CD14-positive monocyte (primary cell): ENCODE data around the gene NRXN3. TPM values are rescaled to one million over a fixed set of nuclear protein-coding genes. Genes with fewer than 3 reads are reported as not detected.
"Not testable (repeated sequence)": the region's sequence is repeated elsewhere in the genome, so short reads cannot be mapped to it uniquely, and the experiment has no call there.

Experiments used
- DNase-seq, 3 donors: peaks; one replicate each; pipeline ENCODE4 v3.0.0-alpha.2; 2011 to 2022
- H2AFZ ChIP-seq: 2 replicates; pipeline ENCODE4 v1.6.0; 2012; ENCODE audit warnings: mild to moderate bottlenecking, low read depth, low read length, inconsistent platforms; ENCODE audit not compliant: insufficient read depth, poor library complexity, severe bottlenecking
- H3K27ac ChIP-seq, 2 donors: 1 replicate in 1 of 2; 2 replicates in 1 of 2; pipeline ENCODE4 v1.5.1; 2012 to 2013; ENCODE audit warnings: low read length in 2 of 2, control low read depth in 1 of 2, inconsistent platforms in 1 of 2, low read depth in 1 of 2, mild to moderate bottlenecking in 1 of 2
- H3K27me3 ChIP-seq, 2 donors: one replicate each; pipeline versions ENCODE4 v1.6.0 to v1.6.1; 2011 to 2013; ENCODE audit warnings: low read length in 2 of 2; ENCODE audit not compliant: control insufficient read depth in 2 of 2, insufficient read depth in 2 of 2
- H3K36me3 ChIP-seq, 2 donors: replicated peaks in 1 of 2; 1 replicate in 1 of 2; 2 replicates in 1 of 2; pipeline versions ENCODE4 v1.5.1 to v1.6.1; 2012 to 2013; ENCODE audit warnings: low read length in 2 of 2, control low read depth in 1 of 2, inconsistent platforms in 1 of 2, mild to moderate bottlenecking in 1 of 2; ENCODE audit not compliant: insufficient read depth in 2 of 2, control insufficient read depth in 1 of 2
- H3K4me1 ChIP-seq, 2 donors: 1 replicate in 1 of 2; 2 replicates in 1 of 2; pipeline versions ENCODE4 v1.5.1 to v1.6.1; 2012 to 2013; ENCODE audit warnings: low read length in 2 of 2, control low read depth in 1 of 2, inconsistent platforms in 1 of 2, mild to moderate bottlenecking in 1 of 2, moderate library complexity in 1 of 2; ENCODE audit not compliant: insufficient read depth in 2 of 2, control insufficient read depth in 1 of 2
- H3K4me2 ChIP-seq: replicated peaks from 2 replicates; pipeline ENCODE3; 2012; ENCODE audit warnings: low read length, moderate library complexity, mild to moderate bottlenecking; ENCODE audit not compliant: poor library complexity, severe bottlenecking; ENCODE audit errors: extremely low read depth
- H3K4me3 ChIP-seq, 3 experiments: fragments of 200-600 bp in 1 of 3; sonication (generic) in 1 of 3; replicated peaks in 1 of 3; 1 replicate in 2 of 3; 2 replicates in 1 of 3; pipeline ENCODE4 v1.5.1; 2011 to 2013; ENCODE audit warnings: low read length in 3 of 3, mild to moderate bottlenecking in 3 of 3, control low read depth in 2 of 3, low read depth in 2 of 3, inconsistent platforms in 1 of 3, moderate library complexity in 1 of 3
- H3K79me2 ChIP-seq: 2 replicates; pipeline ENCODE4 v1.6.0; 2012; ENCODE audit warnings: mild to moderate bottlenecking, control low read depth, inconsistent platforms, low read length, moderate library complexity; ENCODE audit not compliant: insufficient read depth
- H3K9ac ChIP-seq: 2 replicates; pipeline ENCODE4 v1.6.0; 2017; ENCODE audit warnings: low read length, mild to moderate bottlenecking; ENCODE audit not compliant: insufficient read depth, poor library complexity, severe bottlenecking
- H3K9me3 ChIP-seq, 2 donors: replicated peaks in 1 of 2; 1 replicate in 1 of 2; 2 replicates in 1 of 2; pipeline versions ENCODE4 v1.5.1 to v1.6.1; 2012 to 2013; ENCODE audit warnings: low read length in 2 of 2, control low read depth in 1 of 2; ENCODE audit not compliant: control insufficient read depth in 1 of 2, insufficient read depth in 1 of 2
- H4K20me1 ChIP-seq: 2 replicates; pipeline ENCODE4 v1.6.0; 2012; ENCODE audit warnings: mild to moderate bottlenecking, low read length, control low read depth, moderate library complexity; ENCODE audit not compliant: insufficient read depth
- H3K27ac Mint-ChIP-seq, 7 donors: one replicate each; pipeline ENCODE4 v1.8.0; 2020; ENCODE audit warnings: mild to moderate bottlenecking in 7 of 7, mixed read lengths in 7 of 7, moderate library complexity in 6 of 7, inconsistent platforms in 2 of 7
- H3K27me3 Mint-ChIP-seq, 3 donors: one replicate each; pipeline ENCODE4 v1.8.0; 2021 to 2022; ENCODE audit warnings: low read depth in 3 of 3, mild to moderate bottlenecking in 3 of 3, mixed read lengths in 3 of 3, moderate library complexity in 3 of 3, inconsistent platforms in 1 of 3
- H3K36me3 Mint-ChIP-seq, 2 donors: one replicate each; pipeline ENCODE4 v1.8.0; 2020; ENCODE audit warnings: mixed read lengths in 2 of 2, inconsistent platforms in 1 of 2, mild to moderate bottlenecking in 1 of 2
- H3K4me1 Mint-ChIP-seq: one replicate; pipeline ENCODE4 v1.8.0; 2020; ENCODE audit warnings: mild to moderate bottlenecking, mixed read lengths
- H3K4me3 Mint-ChIP-seq, 2 donors: one replicate each; pipeline ENCODE4 v1.8.0; 2020; ENCODE audit warnings: mild to moderate bottlenecking in 2 of 2, mixed read lengths in 2 of 2, moderate library complexity in 1 of 2
- H3K9me3 Mint-ChIP-seq, 7 donors: one replicate each; pipeline ENCODE4 v1.8.0; 2020 to 2022; ENCODE audit warnings: mixed read lengths in 7 of 7, mild to moderate bottlenecking in 6 of 7, moderate library complexity in 6 of 7, inconsistent platforms in 2 of 7
- WGBS: methylation state at CpG from one replicate; pipeline ENCODE4 v1.1.5; 2013; ENCODE audit warnings: missing lambda C conversion rate; ENCODE audit not compliant: insufficient coverage; 5-methylcytosine and 5-hydroxymethylcytosine counted together
- intact Hi-C, 2 donors: fragments of 100-400 bp; cut with micrococcal nuclease; formaldehyde crosslinking; loops; one replicate each; pipeline versions ENCODE4 v1.15.0 to v1.15.1; 2023
- polyA plus RNA-seq, 3 donors: library from polyadenylated mRNA; depleted of rRNA in 1 of 3; unstranded in 2 of 3; stranded (reverse) in 1 of 3; fragments of 300-500 nt in 2 of 3; fragments of >200 nt in 1 of 3; fragmentation: Illumina TruSeq in 2 of 3; gene quantifications; 1 replicate in 2 of 3; 2 replicates in 1 of 3; pipeline ENCODE4 v1.2.3, GENCODE V29; 2012 to 2021
- TF ChIP-seq, protein P1 (sequence below): fragments of 200-600 bp; IDR thresholded peaks from one replicate; pipeline ENCODE4 v1.8.0; 2022; ENCODE audit warnings: antibody characterized with exemption, mild to moderate bottlenecking

The NRXN3 gene
- polyA plus RNA-seq, 3 donors: not detected

DNA sequence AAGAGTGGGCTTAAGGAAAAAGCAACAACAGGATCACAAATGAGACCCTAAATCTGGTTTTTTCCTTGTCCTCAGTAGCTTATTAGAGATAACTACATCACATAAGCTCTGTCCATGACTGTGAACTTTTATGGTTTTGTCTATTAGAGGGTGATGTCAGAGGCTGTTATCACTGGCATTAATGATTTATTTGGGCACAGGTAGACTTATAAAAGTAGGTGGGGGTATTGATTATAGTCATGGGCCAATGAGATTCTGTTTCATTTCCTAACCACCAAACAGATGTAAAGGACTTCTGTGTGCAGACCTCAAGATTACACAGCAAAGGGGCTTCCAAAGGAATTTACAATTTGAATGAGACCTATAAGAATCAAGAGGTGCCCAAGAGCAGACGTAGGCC is 316.4 kb downstream of the NRXN3 start:
- Histone ChIP-seq H4K20me1 (no peaks in the 10 kb centered on the region), H3K4me2 (no peak overlapping the region), H3K4me1 (no peaks in the 10 kb centered on the region), H3K4me3 (no peak overlapping the region), H2AFZ (no peak overlapping the region), H3K36me3 (no peaks in the 10 kb centered on the region), H3K27me3 (no peaks in the 10 kb centered on the region), H3K27ac (no peak overlapping the region), H3K79me2 (no peaks in the 10 kb centered on the region), H3K9ac (no peak overlapping the region), H3K9me3 (no peaks in the 10 kb centered on the region)
- Mint-ChIP-seq H3K27me3 (peaks cover 0 to 2% (median 0%) of the 10 kb centered on the region in 3 donors), H3K4me1 (no peaks in the 10 kb centered on the region), H3K9me3 (peaks cover 0 to 2% (median 0%) of the 10 kb centered on the region in 7 donors), H3K4me3 (no peak overlapping the region), H3K36me3 (no peaks in the 10 kb centered on the region), H3K27ac (no peak overlapping the region)
- TF ChIP-seq, protein P1, sequence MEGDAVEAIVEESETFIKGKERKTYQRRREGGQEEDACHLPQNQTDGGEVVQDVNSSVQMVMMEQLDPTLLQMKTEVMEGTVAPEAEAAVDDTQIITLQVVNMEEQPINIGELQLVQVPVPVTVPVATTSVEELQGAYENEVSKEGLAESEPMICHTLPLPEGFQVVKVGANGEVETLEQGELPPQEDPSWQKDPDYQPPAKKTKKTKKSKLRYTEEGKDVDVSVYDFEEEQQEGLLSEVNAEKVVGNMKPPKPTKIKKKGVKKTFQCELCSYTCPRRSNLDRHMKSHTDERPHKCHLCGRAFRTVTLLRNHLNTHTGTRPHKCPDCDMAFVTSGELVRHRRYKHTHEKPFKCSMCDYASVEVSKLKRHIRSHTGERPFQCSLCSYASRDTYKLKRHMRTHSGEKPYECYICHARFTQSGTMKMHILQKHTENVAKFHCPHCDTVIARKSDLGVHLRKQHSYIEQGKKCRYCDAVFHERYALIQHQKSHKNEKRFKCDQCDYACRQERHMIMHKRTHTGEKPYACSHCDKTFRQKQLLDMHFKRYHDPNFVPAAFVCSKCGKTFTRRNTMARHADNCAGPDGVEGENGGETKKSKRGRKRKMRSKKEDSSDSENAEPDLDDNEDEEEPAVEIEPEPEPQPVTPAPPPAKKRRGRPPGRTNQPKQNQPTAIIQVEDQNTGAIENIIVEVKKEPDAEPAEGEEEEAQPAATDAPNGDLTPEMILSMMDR: no peak
- intact Hi-C loops: no loop called here
- WGBS: no CpG with 5 or more reads among the region's 1 CpG
- no peak for DNase-seq

DNA sequence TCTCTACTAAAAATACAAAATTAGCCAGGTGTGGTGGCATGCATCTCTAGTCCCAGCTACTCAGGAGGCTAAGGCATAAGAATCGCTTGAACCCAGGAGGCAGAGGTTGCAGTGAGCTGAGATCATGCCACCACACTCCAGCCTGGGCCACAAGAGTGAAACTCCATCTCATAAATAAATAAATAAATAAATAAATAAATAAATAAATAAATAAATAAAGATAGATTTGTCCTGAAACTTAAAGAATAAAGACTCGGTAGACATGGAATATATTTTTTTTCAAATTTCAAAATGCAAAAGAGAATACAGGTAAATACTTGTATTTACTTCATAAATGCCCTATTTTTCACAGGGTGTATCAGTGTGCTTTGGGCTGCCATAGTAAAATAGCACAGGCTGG is 317.4 kb downstream of the NRXN3 start:
- H3K36me3 ChIP-seq, H3K79me2 ChIP-seq, H3K27me3 Mint-ChIP-seq, H3K4me1 ChIP-seq, H3K9me3 ChIP-seq, H3K4me1 Mint-ChIP-seq, H3K27ac ChIP-seq, DNase-seq, H3K4me2 ChIP-seq, H3K4me3 Mint-ChIP-seq, H2AFZ ChIP-seq, H3K27me3 ChIP-seq, H3K36me3 Mint-ChIP-seq, H4K20me1 ChIP-seq, intact Hi-C loops, H3K9ac ChIP-seq, H3K27ac Mint-ChIP-seq, H3K9me3 Mint-ChIP-seq, H3K4me3 ChIP-seq: not testable (repeated sequence)
- no CpG with 5 or more reads among the region's 2 CpGs for WGBS
